ENCODE data around the gene MFAP4.

- TF ChIP-seq CTCF (IDR thresholded peaks at IDR 0.05; ENCODE audit: low read depth, low read length, missing input control) (no peak), REST (IDR thresholded peaks at IDR 0.05) (no peak), TAF1 (conservative IDR thresholded peaks at IDR 0.05) (no peak), GABPA (IDR thresholded peaks at IDR 0.05 in 1 of 2, conservative IDR thresholded peaks at IDR 0.05 in 1 of 2) (no peak), YY1 (IDR thresholded peaks at IDR 0.05) (no peak), FOXA1 (IDR thresholded peaks at IDR 0.05) (no peak), EGR1 (IDR thresholded peaks at IDR 0.05; ENCODE audit: low read depth in 2 of 2) (no peak), JUND (IDR thresholded peaks at IDR 0.05) (no peak), RAD21 (IDR thresholded peaks at IDR 0.05) (no peak), MAX (IDR thresholded peaks at IDR 0.05) (no peak), SP1 (IDR thresholded peaks at IDR 0.05) (no peak), ATF3 (IDR thresholded peaks at IDR 0.05) (no peak)
Observed at GRCh38 chr17:19357761-19358160, 29.2 kb downstream of the MFAP4 start.

Data from liver (tissue), 3 donors.